Gastroesophageal sphincter (tissue), 3 donors: Measurements from ENCODE around the gene MXRA5.

ENCODE experiments used
- CTCF ChIP-seq, 4 experiments: fragments of 200-600 bp in 2 of 4; fragments of 450-650 bp in 2 of 4; sonication (generic) in 1 of 4; IDR thresholded peaks; one replicate each; pipeline ENCODE4 v1.5.1; 2017 to 2019; ENCODE audit warnings: antibody characterized with exemption in 4 of 4, mild to moderate bottlenecking in 2 of 4, moderate library complexity in 2 of 4
- EP300 ChIP-seq: sonication (generic); formaldehyde crosslinking; IDR thresholded peaks from one replicate; pipeline ENCODE4 v1.6.1; 2017; ENCODE audit warnings: antibody characterized with exemption, mild to moderate bottlenecking
- POLR2A ChIP-seq, 2 donors: fragments of 450-650 bp; IDR thresholded peaks; one replicate each; pipeline ENCODE4 v1.6.1; 2017; ENCODE audit warnings: antibody characterized with exemption in 2 of 2, mild to moderate bottlenecking in 2 of 2, moderate library complexity in 1 of 2
- POLR2AphosphoS5 ChIP-seq: sonication (generic); formaldehyde crosslinking; IDR thresholded peaks from one replicate; pipeline ENCODE4 v1.6.1; 2017; ENCODE audit warnings: antibody characterized with exemption

- TF ChIP-seq POLR2AphosphoS5 (no peak), CTCF (IDR thresholded peaks at IDR 0.05) (no peak), EP300 (no peak), POLR2A (IDR thresholded peaks at IDR 0.05) (no peak)
Measured at GRCh38 chrX:3312109-3312508, 34.3 kb downstream of the MXRA5 start.
